ENCODE data around the gene ZNF277.
"Not testable (repeated sequence)": the region's sequence is repeated elsewhere in the genome, so short reads cannot be mapped to it uniquely, and the experiment has no call there.

The ZNF277 gene

DNA sequence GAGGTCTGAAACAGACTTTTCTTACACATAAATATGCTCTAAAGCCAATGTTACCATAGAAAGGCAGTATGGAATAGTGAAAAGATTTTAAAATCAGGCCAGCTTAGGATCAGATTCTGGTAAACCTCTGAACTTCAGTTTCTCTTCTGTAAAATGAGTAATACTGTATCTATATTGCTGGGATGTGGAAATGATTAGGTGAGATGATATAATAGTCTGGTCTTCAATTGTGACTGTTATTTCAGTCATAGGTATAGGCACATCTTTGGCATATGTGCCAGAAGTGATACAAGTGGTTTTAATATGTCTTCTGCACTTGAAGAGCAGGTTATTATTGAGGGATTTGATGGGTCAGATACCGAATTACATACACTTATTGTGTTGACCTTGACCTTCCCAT lies 7.2 kb downstream of the ZNF277 start:
- DNase-seq, result no peak

- DNase-seq, result no peak
Measured at GRCh38 chr7:112214268-112214667, 7.8 kb downstream of the ZNF277 start.

- DNase-seq, result no peak
Measured at GRCh38 chr7:112214883-112215282, 8.4 kb downstream of the ZNF277 start.

DNA sequence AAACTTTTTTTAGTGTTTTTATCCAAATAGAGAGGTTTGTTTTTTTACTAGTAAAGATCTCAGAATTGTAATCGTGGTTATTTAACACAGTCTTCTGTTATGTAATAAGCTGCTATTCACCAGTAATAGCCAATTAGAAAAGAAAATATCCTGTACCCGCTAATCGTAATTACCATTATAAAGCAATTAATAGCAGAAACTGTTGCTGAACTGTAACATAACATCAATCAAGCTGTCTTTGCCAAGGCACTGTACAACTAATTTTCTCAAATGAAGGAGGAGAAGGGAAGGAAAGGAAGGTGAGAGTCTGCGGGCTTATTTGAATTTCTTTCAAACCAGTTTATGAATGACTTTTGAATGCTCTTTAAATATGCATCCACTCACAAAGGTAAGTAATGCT lies 9.3 kb downstream of the ZNF277 start:
- no peak for DNase-seq

GRCh38 chr7:112220877-112221434 lies 14.5 kb downstream of the ZNF277 start:
- DNase-seq, result no peak

DNA sequence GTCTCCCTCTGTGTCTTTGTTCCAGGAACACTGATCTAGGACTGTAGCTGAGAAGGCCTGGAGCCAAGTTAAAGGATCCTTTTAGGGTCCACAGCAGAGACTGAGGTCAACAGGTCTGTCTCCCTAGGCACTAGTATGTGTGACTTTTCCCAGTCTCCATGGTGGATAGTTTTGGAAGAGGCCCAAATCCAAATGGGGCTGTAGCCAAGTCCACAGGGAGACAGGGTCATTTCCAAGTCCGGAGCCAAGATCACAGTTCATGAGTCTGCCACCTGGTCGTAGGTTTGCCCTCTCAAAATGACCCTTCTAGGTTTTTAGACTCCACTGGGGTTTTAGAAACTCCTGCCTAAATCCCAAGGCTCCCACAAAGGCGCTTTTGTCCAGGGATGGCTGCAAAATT lies 16.8 kb downstream of the ZNF277 start:
- no peak for DNase-seq

DNA sequence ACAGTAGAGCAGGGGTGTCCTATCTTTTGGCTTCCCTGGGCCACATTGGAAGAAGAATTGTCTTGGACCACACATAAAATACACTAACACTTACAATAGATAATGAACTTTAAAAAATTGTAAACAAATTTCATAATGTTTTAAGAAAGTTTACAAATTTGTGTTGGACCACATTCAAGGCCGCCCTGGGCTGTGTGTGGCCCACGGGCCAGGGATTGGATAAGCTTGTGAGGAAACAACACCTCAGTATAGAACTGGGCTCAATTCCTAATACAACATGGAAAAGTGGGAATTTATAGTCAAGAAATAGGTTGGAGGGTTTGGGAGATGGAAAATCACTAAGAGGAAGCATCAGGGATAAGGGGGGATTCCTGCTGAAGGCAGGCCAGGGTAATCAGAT lies 17.7 kb downstream of the ZNF277 start:
- DNase-seq, result no peak

GRCh38 chr7:112225006-112225405 lies 18.5 kb downstream of the ZNF277 start:
- no peak for DNase-seq

DNA sequence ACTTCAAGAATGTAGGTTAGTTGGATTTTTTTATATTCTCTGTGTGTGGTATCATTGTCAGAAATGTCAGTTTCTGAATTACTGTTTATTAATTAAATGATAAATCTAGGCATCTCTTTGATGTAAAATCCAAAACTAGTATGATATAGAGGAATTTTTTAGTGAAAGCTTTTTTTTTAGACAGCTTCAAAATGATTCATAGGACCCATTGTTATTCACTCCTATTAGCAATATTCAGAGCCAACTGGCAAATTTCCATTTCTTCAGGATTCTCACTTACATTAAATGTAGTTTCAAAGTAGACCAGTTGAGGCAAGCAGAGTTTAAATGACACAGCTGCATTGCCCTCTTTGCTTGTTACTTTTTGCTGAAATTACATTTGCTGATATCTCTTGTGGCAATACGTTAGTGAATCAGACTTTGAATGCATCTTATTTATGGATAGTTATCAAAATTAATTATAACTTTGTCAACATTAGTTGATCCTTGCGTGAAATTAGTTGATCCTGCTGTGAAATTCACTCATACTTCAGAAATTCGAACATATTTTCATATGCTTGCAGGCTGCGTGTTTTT lies 20.3 kb downstream of the ZNF277 start:
- no peak for DNase-seq

DNA sequence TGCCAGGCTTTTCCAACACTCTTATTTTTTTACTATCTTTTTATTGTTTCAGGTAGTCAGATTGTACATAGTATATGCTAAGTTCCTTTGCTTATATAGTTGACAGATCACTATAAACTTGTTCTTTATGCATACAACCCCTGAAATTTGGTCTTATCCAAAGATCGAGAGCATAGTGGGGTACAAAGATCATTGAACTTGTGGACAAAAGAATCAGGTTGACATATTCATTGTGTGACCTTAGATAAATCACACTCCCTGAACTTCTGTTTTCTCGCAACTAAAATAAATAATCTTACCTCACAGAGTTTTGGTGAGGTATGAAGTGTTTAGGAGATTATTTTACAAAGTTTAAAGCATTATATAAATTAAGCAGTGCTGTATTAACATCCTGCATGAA lies 22.1 kb downstream of the ZNF277 start:
- no peak for DNase-seq

DNA sequence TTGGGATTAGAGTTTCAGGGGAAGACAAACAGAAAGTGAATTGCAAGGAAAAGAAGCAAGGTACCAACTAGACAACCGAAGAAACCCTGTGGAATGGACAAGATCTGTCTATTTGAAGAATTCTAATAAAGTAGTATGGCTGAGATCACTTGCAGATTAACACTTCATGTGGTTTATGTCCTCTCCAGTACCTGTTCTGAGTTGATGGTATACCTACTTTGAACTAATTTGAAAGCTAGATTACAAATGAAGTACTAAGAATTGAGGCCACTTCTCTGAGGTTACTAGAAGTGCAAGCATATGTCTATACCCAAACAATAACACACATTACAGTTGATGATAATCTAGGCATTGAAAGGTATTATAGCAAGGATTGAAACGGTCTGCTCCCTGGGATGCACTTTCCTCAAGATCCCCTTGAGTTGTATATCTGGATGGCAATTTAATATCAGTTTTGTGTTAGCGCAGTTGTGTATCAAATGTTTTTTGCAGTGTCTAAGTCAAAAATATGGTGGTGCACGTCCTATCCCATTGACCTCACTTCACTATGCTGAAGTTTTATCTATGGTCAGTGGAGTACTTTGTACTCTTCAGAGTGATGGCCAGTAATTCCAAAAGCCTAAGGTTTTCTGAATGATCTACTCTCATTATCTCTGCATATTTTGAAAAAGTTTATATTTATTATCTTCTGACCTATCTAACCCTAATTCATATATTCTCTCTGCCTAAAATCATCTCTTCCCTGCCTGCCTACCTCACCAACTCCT lies 25.9 kb downstream of the ZNF277 start:
- DNase-seq, result no peak

DNA sequence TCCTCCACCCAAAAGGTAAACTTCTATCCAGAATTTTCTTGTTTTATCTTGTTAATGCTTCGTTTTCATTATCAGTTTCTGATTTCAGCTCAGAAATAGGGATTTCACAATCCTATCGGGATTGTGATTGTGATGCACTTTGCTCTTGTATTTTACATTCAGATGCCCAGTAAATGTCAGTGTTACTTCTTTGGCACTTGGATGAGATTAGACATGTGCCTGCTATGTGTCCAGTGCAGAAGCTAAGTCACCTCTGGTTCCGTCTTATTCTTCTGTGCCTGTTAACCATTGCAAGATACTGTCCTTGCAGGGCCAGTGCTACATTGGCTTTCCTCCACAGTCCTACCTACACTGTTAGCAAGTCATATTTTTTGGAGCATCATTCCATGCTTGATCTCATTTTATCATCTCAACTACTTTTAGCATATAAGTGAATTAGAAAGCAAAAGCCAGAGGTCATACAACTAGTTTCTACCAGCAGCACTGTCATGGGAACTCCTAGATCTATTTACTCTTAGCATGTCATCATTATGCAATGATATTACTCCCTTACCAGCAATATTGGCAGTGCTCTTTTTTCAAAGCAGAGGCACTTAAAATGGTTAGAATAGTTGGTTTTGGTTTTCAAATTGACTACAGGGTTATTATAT lies 26.7 kb downstream of the ZNF277 start:
- DNase-seq, result no peak

- no peak for DNase-seq
Measured at GRCh38 chr7:112234147-112234546, 27.7 kb downstream of the ZNF277 start.

DNA sequence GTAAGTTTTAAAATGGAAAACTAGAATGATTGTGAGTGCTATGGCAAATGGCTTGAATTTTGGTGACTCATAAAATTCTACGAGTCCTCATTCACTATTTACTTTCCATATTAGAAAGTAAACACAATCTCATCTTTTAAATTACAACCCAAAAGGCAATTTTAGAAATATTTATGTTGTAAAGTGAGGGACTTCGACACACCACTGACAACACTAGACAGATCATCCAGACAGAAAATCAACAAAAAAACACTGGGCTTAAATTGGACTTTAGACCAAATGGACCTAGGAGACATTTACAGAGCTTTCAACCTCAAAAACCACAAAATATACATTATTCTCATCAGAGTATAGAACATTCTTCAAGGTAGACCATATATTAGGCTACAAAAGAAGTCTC lies 30.1 kb downstream of the ZNF277 start:
- DNase-seq, result no peak

DNA sequence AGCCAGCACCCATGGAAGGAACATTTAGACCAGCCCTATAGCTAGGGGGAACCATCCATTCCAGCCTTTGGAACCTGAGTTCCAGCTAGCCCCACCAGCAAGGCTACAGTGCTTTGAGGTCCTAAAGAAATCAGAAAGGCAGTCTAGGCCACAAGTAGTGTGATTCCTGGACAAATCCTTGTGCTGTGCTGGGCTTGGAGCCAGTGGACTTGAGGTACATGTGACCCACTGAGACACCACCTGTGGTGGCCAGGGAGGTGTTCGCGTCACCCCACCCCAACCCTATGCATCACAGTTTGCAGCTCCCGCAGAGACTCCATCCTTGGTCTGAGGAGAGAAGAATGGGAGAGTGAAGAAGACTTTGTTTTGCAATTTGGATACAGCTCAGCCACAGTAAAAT lies 31.8 kb downstream of the ZNF277 start:
- no peak for DNase-seq

DNA sequence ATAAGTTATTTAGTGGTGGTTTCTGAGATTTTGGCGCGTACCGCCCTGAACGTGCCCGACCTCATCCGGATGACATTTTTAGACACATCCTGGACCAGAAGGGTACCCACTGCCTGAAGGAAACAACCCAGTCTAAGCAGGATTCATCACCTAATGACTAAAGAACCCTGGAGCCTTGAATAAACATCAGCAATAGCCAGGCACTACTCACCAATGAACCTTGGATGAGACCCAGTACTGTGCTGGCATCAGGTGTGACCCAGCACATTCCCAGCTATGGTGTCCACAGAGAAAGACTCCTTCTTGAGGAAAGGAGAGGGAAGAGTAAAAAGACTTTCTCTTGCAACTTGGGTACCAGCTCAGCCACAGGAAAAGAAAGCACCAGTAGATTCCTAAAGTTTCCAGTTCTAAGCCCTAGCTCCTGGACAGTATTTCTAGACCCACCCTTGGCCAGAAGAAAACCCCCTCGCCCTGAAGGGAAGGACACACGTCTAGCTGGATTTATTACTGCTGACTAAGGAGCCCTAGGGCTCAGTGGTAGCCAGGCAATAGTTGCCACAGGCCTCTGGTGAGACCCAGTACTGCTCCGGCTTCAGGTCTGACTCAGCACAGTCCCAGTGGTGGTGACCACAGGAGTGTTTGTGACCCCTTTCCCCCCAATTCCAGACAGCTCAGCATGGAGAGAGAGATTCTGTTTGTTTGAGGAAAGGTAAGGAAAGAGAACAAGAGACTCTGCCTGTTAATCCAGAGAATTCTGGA lies 32.5 kb downstream of the ZNF277 start:
- no peak for DNase-seq

- DNase-seq, result no peak
Measured at GRCh38 chr7:112248598-112248997, 42.1 kb downstream of the ZNF277 start.

- DNase-seq, result not testable (repeated sequence)
Measured at GRCh38 chr7:112249967-112250366, 43.5 kb downstream of the ZNF277 start.

DNA sequence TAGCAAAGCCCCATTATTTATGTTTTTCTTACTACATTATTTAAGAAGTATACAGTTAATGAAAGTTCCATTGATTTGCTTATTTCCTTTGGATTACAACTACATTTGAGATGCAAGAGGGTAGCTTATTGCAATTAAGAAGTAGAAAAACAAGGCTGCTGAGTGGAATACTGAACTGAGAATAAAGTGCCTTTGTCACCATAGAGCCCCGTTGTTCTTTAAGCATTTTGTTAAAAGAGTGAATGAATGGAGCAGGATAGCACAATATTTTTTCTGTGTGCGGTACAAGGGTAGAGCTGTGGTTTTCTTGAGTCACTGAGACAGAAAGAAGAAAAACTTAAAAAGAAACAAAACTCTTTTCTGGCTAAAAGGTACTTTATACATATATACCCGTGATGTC lies 45.6 kb downstream of the ZNF277 start:
- no peak for DNase-seq

DNA sequence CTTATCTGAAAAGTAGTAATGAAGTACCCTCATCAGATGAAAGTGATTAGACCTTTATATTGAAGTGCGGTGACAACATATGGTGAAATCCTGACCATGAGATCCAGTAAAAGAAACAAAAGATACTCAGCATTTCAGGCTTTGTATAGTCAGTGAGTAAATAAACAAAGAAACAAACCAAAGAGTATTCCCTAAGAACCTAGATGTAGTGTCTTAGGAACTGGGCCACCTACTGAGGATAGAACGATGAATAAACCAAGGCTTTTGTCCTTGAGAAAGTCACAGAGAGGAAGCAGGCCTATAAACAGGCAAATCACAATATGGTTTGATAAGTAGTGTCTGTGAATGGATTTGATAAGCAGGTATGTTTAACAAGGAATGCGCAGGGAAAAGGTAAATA lies 46.2 kb downstream of the ZNF277 start:
- no peak for DNase-seq

GRCh38 chr7:112254156-112254555 lies 47.7 kb downstream of the ZNF277 start:
- no peak for DNase-seq

DNA sequence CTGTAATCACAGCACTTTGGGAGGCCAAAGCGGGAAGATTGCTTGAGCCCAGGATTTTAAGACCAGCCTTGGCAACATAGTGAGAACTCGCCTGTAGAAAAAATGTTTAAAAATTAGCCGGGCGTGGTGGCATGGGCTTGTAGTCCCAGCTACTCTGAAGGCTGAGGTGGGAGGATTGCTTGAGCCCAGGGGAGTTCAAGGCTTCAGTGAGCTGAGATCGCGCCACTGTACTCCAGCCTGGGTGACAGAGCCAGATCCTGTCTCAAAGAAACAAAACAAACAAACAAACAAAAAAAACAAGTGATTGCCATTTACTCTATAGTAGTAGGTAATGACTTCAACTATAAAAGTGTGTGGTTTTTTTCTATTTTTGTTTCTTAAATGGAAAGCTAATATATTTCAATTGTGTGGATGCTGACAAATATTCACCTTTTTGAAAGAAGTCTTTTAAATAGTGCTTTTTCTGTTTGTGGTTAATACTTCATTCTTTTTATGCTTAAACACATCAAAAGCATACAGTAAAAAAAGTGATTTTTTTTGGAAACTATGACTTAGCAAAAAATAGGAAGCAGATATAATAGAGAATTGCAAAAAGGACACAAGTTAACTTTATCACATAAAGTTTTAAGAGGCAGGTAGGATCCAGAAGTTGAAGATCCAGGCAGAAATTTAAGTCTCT lies 48.4 kb downstream of the ZNF277 start:
- DNase-seq, result no peak

GRCh38 chr7:112255388-112255720 lies 48.9 kb downstream of the ZNF277 start:
- no peak for DNase-seq
